UCSD-AML1 (cell line): ENCODE measurements around the gene ARHGAP26.

Source experiments
- DNase-seq: peaks from one replicate; lab custom pipeline; 2025; ENCODE audit not compliant: unreplicated experiment; lab: John Stamatoyannopoulos, UW

ARHGAP26 gene

DNA sequence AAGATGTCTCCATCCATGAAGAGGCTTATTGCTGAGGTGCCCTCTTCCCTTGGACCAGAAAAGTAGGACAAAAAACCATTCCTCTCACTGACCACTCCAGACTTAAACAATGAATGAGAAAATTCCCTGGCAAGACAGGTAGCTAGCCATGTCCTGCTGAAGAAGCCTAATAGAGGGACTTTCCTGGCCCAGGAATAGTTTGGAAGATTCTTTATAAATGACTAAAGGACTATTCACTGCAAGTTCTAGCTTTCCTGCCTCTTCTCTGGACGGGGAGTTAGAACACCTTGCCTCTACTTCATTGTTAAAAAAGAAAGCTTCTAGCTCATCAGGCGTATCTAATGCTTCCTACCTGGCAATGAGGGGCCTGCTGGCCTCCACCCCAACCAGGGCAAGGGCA lies 479.7 kb downstream of the ARHGAP26 start:
- DNase-seq, result no peak

DNA sequence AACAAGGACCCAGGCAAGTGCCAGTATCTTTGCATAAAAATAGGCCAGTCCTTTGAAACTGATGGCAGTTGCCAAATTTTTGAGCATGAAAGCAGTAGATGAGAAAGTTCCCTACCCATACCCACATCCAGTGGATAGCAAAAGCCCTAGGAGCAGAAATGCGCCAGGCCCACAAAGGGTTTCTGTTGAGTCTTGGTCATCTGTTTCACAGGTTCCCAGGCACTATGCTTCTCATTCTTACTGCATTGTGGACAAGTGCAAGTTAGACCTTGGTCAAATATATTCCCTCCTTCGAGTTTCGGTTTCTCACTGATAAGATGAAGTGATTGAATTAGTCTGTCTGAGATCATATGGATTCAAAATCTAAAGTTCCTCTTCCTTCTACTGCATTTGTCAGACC lies 481.0 kb downstream of the ARHGAP26 start:
- no peak for DNase-seq

DNA sequence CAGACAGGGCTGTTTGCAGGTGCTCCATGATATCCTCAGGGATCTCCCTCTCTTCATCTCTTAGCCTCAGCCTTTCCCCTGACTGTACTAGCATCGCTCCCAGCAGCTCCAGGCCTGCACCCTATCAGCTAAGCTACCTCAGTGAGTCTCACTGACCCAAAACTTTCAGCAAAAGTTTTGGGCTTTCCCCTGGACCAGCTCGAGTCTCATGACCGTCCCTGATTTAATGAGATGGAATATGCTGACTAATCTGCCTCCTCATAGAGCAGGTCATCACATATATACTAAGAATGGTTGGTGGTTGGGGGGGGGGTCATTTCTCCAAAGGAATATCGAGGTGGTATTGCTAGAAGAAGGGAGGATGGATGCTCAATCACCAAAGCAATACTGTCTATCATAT lies 481.8 kb downstream of the ARHGAP26 start:
- DNase-seq, result no peak

DNA sequence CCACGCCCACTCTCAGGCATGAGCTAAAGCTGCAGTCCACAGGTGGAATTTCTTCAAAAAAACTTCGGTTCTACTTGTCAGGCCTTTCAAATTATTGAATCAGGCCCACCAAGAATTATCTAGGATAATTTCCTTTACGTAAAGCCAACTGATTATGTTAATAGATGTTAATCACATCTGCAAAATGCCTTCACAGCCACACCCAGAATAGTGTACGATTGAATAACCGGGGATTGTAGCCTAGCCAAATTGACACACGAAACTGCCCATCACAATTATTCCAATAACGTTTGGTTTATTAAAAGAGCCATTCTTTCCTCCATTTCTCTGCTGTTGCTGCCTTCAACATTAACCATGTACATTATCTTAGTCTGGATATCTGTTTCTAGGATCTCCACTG lies 484.6 kb downstream of the ARHGAP26 start:
- no peak for DNase-seq

DNA sequence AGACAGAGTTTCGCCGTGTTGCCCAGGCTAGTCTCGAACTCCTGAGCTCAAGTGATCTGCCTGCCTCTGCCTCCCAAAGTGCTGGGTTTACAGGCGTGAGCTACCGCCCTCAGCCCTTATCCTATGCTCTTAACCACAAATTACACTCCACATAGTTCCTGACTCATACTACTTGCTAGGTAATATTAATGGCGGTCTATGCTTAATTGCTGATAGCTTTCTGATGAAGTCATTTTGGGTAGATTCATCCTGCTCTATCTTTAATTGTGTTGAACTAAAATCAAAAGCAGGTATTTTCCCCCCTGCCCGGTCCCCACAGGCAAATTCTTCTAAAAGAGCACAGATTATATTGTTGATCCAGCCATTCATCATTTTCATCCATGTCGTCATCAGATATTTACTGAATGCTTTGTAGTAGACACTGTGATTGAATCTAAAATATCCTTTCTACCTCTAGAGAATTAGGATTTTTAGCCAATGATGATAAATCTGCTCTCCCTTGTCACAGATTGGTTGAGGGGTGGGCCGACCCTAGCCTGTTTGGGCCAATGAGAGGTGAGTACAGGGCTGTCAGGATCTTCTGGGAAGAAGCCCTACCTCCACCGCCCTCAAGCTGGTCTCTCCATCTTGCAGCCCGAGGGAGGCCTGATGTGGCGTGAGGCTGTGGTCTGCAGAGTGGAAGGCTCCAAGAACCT lies 488.5 kb downstream of the ARHGAP26 start:
- no peak for DNase-seq

DNA sequence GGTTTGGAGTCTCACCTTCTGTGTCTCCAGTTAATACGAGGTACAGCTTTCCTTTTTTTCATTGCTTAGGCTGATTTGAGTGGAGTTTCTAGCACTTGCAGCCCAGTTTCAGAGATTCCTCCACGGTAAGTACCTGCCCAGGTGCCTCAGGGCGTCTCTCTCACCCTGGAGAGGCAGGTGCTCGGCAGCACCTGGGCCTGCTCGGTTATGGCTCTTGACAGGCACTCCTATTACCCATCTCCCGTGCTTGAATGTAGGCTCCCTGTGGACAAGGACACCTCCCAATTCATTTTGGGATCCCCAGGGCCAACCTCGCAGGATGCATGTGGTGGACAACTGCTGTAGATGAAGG lies 489.1 kb downstream of the ARHGAP26 start:
- no peak for DNase-seq

DNA sequence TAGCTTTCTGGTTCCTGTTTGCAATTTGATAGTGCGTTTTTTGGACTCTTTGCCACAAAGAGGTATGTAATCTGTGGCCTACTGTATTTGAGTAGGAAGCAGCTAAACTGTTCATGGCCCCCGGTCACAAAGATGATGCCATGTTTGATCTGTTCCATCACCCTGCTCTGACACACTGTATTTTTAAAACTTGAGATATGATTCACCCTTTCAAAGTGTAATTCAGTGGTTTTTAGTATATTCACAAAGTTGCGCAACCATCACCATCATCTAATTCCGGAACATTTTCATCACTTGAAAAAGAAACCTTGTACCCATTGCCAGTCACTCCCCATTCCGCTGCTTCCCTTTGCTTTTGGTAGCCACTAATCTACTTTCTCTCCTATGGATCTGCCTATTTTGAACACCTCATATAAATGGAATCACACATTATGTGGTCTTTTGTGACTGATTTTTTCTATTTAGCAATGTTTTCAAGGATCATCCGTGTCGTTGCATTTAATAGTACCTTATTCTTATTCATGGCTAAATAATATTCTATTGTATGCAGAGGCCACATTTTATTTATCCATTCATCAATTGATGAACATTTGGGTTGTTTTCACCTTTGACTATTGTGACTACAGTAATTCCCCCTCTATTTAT lies 491.7 kb downstream of the ARHGAP26 start:
- no peak for DNase-seq

DNA sequence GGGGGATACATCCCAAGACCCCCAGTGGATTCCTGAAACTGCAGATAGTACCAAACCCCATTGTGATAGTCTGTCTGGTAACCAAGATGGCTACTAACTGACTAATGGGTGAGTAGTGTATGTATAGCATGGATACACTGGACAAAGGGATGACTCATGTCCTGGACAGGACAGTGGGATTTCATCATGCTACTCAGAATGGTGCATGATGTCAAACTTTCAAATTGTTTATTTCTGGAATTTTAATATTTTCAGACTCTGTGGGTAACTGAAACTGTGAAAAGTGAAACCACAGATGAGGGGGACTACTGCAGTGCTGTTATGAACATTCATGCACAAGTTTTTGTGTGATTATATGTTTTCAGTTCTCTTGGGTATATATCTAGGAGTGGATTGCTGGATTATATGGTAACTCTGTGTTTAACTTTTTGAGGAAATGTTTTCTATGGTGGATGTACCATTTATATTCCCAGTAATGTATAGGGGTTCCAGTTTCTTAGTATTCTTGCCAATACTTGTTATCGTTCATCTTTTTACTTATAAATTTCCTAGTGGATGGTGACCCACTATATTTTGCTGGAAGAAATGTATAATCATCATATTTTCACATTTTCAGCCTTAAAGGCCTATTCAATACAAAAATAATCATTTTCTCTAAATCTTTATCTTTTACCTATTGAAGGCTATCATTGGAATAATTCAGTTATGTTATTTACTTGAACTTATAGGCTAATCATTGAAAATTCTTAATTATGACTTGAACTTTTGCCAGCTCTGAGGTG lies 492.4 kb downstream of the ARHGAP26 start:
- DNase-seq, result no peak

DNA sequence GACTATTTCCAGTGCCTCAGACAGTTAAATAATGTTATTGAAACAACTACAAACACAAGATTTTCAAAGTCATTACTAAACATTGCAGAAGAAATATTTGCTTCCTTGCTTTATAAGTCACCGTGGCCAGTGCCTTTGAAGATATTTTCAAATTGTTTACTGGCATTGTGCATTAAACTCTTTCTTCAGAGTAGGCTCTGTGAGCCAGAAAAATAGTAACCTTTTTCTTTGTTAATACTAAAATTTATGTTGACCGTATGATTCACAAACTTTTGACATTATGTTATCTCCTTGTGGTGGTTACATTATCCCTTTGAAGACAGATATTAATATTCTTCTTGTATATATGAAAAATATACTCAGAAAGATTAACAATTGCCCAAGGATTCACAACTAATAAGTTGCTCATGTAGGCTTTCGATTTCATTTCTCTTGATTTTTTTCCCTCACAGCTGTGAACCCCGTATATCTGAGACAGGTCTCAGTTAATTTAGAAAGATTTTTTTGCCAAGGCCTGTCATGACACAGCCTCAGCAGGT lies 493.2 kb downstream of the ARHGAP26 start:
- DNase-seq, result no peak

DNA sequence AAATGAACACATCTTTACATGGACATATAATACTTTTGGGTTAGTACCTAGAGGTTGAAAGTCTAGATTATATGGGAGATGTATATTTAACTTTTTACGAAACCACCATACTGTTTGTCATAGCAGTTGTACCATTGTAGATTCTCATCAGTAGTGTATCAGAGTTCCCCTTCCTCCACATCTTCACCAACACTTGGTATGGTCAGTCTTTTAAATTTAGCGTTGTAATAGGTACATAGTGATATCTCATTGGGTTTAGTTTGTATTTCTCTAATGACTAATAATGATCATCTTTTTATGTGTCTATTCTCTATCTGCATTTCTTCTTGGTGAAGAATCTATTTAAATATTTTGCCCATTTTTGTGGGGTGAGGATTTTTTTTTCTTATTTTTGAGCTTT lies 495.8 kb downstream of the ARHGAP26 start:
- no peak for DNase-seq

DNA sequence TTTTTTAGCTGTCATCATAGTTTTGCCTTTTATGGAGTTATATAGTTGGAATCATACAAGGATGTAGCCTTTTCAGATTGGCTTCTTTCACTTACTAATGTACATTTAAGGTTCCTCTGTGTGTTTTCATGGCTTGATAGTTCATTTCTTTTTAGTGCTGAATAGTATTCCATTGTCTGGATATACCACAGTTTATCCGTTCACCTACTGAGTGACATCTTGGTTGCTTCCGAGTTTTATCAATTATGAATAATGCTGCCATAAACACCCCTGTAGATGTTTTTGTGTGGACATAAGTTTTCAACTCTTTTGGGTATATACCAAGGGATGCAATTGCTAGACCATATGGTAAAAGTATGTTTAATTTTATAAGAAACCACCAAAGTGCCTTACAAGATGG lies 497.0 kb downstream of the ARHGAP26 start:
- DNase-seq, result no peak

DNA sequence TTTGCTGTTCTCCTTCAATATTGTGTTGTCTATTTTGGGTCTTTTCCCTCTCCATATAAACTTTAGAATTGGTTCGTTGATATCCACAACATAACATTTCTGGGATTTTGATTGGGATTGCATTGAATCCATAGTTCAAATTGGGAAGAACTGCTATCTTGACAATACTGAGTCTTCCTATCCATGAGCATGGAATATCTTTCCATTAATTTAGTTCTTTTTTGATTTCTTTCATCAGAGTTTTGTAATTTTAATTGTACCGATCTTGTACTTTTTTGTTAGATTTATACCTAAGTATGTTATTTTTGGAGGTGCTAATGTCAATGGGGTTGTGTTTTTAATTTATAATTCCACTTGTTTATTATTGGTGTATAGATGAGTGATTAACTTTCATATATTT lies 498.2 kb downstream of the ARHGAP26 start:
- no peak for DNase-seq

DNA sequence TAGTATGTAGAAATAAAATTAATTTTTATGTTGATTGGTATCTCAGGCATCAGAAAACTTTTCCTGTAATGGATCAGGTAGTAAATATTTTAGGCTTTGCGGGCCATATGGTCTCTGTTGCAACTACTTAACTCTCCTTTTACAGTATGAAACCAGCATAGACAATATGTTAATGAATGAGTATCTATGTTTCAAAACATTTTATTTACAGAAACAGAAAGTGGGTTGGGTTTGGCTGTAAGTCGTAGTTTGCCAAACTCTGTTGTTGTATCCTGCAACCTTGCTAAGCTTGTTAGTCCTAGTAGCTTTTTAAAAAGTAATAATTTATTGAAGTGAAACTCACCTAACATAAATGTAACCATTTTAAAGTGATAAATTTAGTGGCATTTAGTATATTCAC lies 501.3 kb downstream of the ARHGAP26 start:
- no peak for DNase-seq

DNA sequence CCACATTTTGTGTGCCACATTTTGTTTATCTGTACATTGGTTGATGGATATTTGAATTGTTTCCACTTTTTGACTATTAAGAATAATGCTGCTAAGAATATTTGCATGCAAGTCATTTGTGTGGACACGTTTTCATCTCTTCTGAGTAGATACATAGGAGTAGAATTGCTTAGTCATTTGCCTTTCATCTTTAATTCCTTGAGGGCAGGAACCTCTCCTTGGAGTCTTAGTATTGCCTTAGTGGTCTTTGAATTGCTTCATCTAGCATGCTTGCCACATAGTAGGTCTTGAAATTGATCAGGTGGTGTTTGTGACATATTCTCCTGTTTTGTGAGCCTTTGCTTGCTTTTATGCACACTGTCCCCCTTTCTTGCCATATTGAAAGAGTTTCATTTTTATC lies 504.8 kb downstream of the ARHGAP26 start:
- no peak for DNase-seq

DNA sequence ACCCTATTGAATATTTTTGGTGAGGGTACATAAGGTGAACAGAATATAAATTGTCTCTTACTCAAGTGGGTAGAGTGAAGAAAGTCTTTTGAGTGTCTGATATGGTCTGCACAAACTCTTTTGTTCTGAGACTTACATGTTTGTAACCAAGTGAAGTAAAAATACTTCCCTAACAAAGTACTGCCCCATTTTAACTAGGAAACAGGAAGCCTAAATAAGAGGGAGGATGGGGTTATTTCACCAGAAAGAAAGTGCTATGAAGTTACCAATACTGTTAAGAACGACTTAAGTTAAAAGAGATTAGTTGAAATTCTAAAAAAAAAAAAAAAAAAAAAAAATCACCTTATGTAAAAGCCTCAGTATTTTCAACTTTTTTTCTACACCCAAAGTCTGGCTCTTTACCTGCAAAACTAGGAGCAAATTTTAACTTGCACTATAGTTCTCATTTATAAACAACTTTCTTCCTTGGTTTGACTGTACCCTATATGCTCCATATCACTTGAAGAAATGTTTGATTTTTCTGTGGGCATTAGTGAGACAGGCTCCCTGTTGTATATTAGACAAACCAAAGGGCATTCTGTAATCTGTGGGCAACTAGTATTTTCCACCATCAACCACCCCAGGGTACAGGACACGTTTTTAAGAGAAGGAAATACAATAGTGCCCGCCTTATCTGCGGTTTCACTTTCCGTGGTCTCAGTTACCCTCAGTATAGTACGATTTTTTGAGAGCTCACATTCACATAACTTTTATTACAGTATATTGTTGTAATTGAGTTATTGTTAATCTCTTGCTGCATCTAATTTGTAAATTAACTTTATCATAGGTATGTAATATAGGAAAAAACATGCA lies 505.6 kb downstream of the ARHGAP26 start:
- no peak for DNase-seq

DNA sequence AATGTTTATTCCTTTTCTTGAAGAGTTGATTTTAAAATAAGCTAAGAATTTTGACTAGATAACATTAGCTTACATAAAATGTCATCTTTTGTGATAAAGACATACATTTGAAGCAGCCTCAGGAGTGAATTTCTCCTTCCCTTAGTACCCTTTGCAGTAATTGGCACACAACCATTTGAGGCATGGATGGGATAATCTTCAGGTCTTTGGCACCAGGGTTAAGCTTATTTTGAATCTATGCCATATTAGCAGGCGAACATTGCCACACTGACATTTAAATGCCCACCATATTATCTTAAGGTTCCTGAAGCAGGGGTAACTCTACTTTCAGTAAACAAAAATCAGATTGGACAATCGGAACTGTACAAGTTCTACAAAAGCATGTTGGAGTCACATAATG lies 507.4 kb downstream of the ARHGAP26 start:
- no peak for DNase-seq
